ENCODE data around the gene ARL6IP5.

The ARL6IP5 gene, protein sequence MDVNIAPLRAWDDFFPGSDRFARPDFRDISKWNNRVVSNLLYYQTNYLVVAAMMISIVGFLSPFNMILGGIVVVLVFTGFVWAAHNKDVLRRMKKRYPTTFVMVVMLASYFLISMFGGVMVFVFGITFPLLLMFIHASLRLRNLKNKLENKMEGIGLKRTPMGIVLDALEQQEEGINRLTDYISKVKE

DNA sequence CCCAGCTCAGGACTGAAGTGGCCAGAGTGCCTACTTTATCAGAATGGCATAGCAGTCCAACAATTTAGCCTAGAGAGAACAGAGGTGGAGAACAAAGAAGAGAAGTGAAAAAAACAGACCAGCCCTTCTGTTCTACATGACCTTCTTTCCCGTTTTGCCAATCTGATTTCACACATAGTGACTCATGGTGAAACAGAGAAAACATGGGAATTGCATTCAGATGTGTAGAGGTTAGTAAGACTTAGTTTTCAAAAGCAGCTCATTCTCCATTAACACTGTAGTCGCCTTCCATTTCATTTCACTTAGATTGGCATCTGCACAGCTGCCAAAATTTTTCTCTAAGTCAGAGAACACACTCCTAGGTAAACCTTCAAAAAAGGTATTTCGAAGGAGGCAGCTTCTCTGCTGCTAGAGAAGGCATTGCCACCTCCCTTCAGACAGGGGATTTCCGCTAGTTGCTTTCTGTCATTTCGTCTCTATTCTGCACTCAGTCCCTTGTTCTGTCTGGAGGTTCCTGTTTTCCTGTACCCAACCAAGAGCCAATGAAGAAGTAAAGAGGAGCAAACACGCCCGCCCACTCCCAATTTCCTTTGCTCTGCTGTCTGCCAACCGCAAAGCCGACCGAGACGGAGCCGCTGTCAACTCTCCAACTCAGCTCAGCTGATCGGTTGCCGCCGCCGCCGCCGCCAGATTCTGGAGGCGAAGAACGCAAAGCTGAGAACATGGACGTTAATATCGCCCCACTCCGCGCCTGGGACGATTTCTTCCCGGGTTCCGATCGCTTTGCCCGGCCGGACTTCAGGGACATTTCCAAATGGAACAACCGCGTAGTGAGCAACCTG lies at the start of gene ARL6IP5:
ARL6IP5 (plus strand) TSS at position 612 of the 842 bp plus-strand sequence; CDS start at position 723, 111 bp downstream.
- peak; percentile 39 for DNase-seq

DNA sequence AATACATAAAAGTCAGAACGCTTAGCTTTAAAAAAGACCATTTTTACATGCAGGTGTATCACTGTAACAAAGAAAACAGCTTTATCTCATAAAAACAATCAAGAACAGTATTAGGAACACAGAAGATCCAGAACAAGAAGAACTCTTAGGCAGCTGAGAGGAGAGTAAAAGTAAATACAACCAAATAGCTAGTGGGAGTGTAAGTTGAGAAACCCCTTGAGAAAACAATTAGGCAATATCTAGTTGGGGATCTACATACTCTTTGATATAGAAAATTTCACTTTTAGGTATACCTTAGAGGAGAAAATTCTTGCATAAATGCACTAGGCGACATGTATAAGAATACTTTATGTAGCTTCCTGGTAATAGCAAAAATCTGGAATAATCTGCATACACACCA lies 40.1 kb upstream of the ARL6IP5 start:
- DNase-seq: no peak

DNA sequence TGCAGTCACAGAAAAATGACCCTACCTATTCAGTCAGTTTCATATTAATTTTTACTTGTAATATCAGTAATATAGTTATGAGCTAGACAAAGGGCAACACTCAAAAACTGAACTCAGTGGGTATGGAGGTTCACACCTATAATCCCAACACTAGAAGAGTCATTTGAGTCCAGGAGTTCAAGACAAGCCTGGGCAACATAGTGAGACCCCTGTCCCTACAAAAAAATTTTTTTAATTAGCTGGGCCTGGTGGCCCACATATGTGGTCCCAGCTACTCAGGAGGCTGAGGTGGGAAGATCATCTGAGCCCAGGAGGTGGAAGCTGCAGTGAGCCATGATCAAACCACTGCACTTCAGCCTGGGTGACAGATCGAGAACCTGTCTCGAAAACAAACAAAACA lies 35.7 kb upstream of the ARL6IP5 start:
- no peak for DNase-seq

DNA sequence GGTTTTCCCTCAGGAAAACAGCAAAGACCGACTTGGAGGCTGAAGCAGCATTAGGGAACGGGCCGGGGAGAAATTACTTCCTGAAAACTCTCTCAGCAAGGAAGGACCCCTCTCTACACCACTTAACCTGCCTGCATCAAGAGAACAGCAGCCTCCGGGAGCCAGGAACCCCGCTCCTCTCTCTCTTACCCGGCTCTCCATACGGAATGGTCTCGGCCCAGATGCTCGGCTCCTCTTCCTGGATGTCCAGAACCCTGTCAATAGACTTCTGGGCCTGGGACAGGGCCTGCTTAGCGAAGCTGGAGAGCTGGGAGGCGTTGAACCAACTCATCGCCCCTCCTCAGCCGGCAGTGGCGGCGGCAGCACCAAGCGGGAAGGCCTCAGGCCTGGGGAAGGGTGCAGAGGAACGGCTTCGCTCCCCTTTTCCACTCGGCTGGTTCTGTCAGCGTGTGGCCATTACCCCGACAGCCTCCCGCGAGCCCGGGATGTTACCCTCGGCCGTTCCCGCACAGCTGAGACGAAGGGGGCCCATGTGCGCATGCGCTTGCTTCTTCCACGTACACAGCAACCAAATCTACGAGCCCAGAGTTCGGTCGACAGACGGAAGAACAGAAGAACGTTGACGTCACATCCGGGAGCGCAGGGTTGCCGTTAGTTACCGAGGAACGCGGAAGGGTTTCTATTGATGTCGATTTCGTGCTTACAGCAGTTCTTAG lies 32.8 kb upstream of the ARL6IP5 start, which contains the start of gene TMF1:
TMF1 (minus strand) TSS at position 578 of the 716 bp plus-strand sequence; CDS start at position 331, 247 bp downstream.
- no peak for DNase-seq

GRCh38 chr3:69052472-69052898 lies 32.3 kb upstream of the ARL6IP5 start:
- DNase-seq: no peak

GRCh38 chr3:69058180-69058946 lies 26.4 kb upstream of the ARL6IP5 start:
- no peak for DNase-seq

GRCh38 chr3:69058947-69059224 lies 25.9 kb upstream of the ARL6IP5 start:
- no peak for DNase-seq

GRCh38 chr3:69059688-69060087 lies 25.0 kb upstream of the ARL6IP5 start:
- no peak for DNase-seq

DNA sequence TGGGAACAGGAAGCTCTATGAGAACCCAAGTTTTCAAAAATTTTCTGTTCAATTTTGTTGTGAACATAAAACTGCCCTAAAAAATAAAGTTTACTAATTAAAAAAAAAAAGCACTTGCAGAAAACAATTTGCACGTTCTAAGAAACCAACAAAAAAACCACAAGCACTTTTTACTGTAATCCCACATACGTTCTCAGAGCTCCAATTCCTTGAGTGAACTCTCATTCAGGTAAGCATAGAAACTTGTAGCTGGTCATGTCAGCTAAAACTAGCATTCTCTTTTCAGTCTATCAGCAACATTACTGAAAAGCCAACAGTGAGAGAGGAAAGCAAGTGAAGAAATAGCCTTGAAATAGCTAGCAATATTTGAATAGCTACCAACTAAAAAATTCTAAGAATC lies 21.1 kb upstream of the ARL6IP5 start:
- no peak for DNase-seq

DNA sequence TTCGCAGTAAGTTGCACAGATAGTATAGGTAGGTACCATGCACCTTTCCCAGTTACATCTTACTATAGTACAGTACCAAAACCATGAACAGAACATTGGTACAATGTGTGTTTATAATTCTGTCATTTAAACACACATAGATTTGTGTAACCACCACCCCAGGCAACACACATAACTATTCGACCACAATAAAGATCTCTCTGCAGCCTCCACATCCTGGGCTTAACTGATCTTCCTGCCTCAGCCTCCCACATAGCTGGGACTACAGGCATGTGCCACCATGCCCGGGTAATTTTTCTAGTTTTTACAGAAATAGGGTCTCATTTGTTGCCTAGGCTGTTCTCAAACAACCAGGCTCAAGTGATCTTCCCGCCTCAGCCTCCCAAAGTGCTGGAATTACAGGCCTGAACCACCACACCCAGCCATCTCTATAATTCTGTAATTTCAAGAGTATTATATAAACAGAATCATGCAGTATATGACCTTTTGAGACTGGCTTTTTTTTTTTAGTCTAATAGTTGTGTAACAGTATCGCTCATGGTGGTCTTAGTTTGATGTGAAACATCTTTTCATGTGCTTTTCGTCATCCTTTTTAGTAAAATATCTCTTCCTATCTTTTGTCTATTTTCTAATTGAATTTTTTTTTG lies 19.3 kb upstream of the ARL6IP5 start:
- DNase-seq: no peak

- DNase-seq: no peak
Measured at GRCh38 chr3:69066121-69066520, 18.6 kb upstream of the ARL6IP5 start.

DNA sequence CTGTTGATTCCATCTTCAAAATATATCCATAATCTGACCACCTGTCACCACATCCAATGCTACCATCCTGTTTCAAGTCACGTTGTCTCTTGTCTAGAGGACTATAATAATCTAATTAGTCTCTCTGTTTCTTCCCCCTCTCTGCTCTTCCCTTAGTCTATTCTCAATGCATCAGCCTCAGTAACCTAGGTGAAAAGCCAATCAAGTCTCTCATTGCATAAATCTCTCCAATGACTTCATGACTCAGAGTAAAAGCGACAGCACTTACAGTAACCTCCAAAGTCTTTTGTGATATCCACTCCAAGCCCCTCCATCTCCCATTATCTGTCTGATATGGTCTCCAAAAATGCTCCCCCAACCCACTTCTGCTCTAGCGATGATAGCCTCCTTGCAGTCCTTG lies 11.8 kb upstream of the ARL6IP5 start:
- peak; percentile 86 for DNase-seq

- DNase-seq: no peak
Measured at GRCh38 chr3:69079269-69080159, 5.2 kb upstream of the ARL6IP5 start.

GRCh38 chr3:69080233-69080920 lies 4.4 kb upstream of the ARL6IP5 start, which contains the start of gene UBA3:
Gene UBA3, minus strand, starts transcription at chr3:69080365. Its CDS starts 12 bp downstream, at chr3:69080353.
- DNase-seq: peak; percentile 47

GRCh38 chr3:69081583-69082262 lies 3.0 kb upstream of the ARL6IP5 start:
- peak; percentile 35 for DNase-seq

DNA sequence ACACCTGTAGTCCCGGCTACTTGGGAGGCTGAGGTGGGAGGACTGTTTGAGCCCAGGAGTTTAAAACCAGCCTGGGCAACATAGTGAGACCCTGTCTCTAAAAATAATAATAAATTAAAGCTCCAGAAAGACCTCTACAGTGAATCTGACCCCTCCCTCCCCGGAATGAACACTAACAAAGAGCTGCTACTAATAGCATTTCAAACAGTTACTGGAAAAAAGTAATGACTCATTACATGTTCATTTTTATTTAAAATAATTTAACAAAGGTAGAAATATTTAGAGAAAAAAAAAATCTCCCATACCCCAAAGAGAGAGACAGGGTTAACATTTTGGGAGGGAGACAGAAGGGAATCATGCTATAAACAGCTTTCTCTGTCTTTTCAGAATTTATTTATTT lies 2.4 kb upstream of the ARL6IP5 start:
- no peak for DNase-seq

- no peak for DNase-seq
Measured at GRCh38 chr3:69082805-69083204, 1.9 kb upstream of the ARL6IP5 start.

DNA sequence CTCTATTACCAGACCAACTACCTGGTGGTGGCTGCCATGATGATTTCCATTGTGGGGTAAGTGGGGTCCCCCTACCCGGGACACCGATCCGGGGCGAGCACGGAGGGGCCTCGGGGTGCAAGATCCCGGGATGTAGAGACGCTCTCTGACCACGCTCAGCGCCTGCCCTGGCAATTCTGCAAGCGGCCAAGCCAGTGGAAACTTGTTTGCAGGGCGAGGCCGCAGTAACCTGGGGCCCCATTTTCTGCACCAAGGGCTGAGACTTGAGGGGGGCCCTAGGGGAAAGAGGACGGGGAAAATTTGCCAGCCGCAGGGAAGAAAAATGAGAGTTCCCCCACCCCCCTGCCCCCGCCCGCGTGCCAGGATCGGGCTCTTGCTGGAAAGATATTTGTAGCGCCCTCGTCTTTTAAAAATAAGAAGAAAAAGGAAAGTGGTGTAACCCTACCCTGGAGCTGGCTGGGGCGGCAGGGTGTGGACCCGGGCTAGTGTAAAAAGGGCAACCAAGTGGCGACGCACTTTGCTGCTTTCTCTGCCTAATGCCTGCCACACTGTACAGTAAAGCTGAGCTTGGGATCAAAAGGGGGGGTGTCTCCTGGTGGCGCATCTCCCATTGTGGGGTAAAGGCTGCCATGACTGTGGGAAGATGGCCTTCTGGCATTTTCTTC lies 563 bp downstream of the ARL6IP5 start:
- DNase-seq: no peak
